B cell (primary cell): Measurements from ENCODE around the gene SEZ6L2. TPM values are rescaled to one million over a fixed set of nuclear protein-coding genes. Genes with fewer than 3 reads are reported as not detected.

ENCODE experiments used
- ATAC-seq: fragments of 200-7000 bp; cut with Tn5 transposase; one replicate; pipeline ENCODE4 v1.10.0; 2021; ENCODE audit warnings: low read depth, mild to moderate bottlenecking, moderate number of reproducible peaks, moderate library complexity
- CTCF ChIA-PET: fragments of 350-600 bp; sonication (Branson Sonifier 250); formaldehyde crosslinking; loops from one replicate; lab custom pipeline; 2021; ENCODE audit warnings: antibody characterized with exemption, inconsistent platforms; lab: Charles Lee
- POLR2A ChIA-PET: fragments of 350-600 bp; sonication (Branson Sonifier 250); formaldehyde crosslinking; loops from one replicate; lab custom pipeline; 2021; ENCODE audit warnings: antibody characterized with exemption; lab: Charles Lee
- DNase-seq: peaks from one replicate; pipeline ENCODE4 v3.0.0; 2013
- H2AFZ ChIP-seq: 2 replicates; pipeline ENCODE4 v1.6.1; 2012; ENCODE audit warnings: mild to moderate bottlenecking, low read depth, low read length; ENCODE audit not compliant: insufficient read depth, poor library complexity, severe bottlenecking
- H3K27ac ChIP-seq, 2 donors: 1 replicate in 1 of 2; 2 replicates in 1 of 2; pipeline ENCODE4 v1.5.1; 2012 to 2013; ENCODE audit warnings: low read length in 2 of 2, mild to moderate bottlenecking in 2 of 2, moderate library complexity in 1 of 2
- H3K27me3 ChIP-seq, 4 experiments: fragments of 200-600 bp in 1 of 4; sonication (generic) in 1 of 4; replicated peaks in 1 of 4; 1 replicate in 2 of 4; 2 replicates in 2 of 4; pipeline versions ENCODE4 v1.6.1 to v1.7.0; 2013 to 2016; ENCODE audit warnings: low read length in 3 of 4, mild to moderate bottlenecking in 2 of 4, mixed read lengths in 1 of 4, moderate library complexity in 1 of 4; ENCODE audit not compliant: insufficient read depth in 4 of 4, control insufficient read depth in 3 of 4; ENCODE audit errors: control extremely low read depth in 1 of 4
- H3K36me3 ChIP-seq, 2 experiments: replicated peaks in 1 of 2; 1 replicate in 1 of 2; 2 replicates in 1 of 2; pipeline versions ENCODE4 v1.6.1 to v1.7.1; 2013; ENCODE audit warnings: low read length in 1 of 2; ENCODE audit not compliant: insufficient read depth in 2 of 2, control insufficient read depth in 1 of 2; ENCODE audit errors: control extremely low read depth in 1 of 2, extremely low read depth in 1 of 2
- H3K4me1 ChIP-seq, 2 donors: fragments of 200-600 bp in 1 of 2; sonication (generic) in 1 of 2; 1 replicate in 1 of 2; 2 replicates in 1 of 2; pipeline versions ENCODE4 v1.5.1 to v1.6.1; 2013 to 2017; ENCODE audit warnings: low read length in 2 of 2; ENCODE audit not compliant: control insufficient read depth in 2 of 2, insufficient read depth in 2 of 2
- H3K4me2 ChIP-seq: replicated peaks from 2 replicates; pipeline ENCODE3; 2012; ENCODE audit warnings: mild to moderate bottlenecking, low read depth, low read length; ENCODE audit not compliant: poor library complexity, severe bottlenecking
- H3K4me3 ChIP-seq, 5 experiments: fragments of 200-600 bp in 1 of 5; sonication (generic) in 1 of 5; 1 replicate in 3 of 5; 2 replicates in 2 of 5; pipeline versions ENCODE4 v1.5.1 to v1.7.0; 2011 to 2016; ENCODE audit warnings: low read length in 4 of 5, mild to moderate bottlenecking in 4 of 5, low read depth in 2 of 5, control low read depth in 1 of 5, moderate library complexity in 1 of 5; ENCODE audit not compliant: insufficient read depth in 1 of 5; ENCODE audit errors: control extremely low read depth in 1 of 5, extremely low read depth in 1 of 5
- H3K79me2 ChIP-seq: fragments of 200-600 bp; sonication (generic); one replicate; pipeline ENCODE4 v1.6.0; 2016; ENCODE audit warnings: low read length; ENCODE audit not compliant: control insufficient read depth, insufficient read depth
- H3K9ac ChIP-seq: fragments of 200-600 bp; sonication (generic); 2 replicates; pipeline ENCODE4 v1.6.1; 2017; ENCODE audit warnings: mild to moderate bottlenecking, low read length, moderate library complexity
- H3K9me3 ChIP-seq, 3 donors: one replicate each; pipeline versions ENCODE4 v1.6.1 to v1.7.1; 2013; ENCODE audit warnings: low read length in 2 of 3; ENCODE audit not compliant: control insufficient read depth in 2 of 3, insufficient read depth in 1 of 3; ENCODE audit errors: control extremely low read depth in 1 of 3
- H4K20me1 ChIP-seq: 2 replicates; pipeline ENCODE4 v1.6.0; 2012; ENCODE audit warnings: mild to moderate bottlenecking, low read length; ENCODE audit not compliant: insufficient read depth, control insufficient read depth, poor library complexity, severe bottlenecking
- H3K27ac Mint-ChIP-seq: one replicate; pipeline ENCODE4 v1.8.0; 2021; ENCODE audit warnings: mixed read lengths
- H3K27me3 Mint-ChIP-seq: one replicate; pipeline ENCODE4 v1.8.0; 2021; ENCODE audit warnings: mixed read lengths
- H3K4me1 Mint-ChIP-seq: one replicate; pipeline ENCODE4 v1.8.0; 2021; ENCODE audit warnings: mixed read lengths
- H3K4me3 Mint-ChIP-seq: one replicate; pipeline ENCODE4 v1.8.0; 2021; ENCODE audit warnings: mixed read lengths
- H3K9me3 Mint-ChIP-seq: one replicate; pipeline ENCODE4 v1.8.0; 2022; ENCODE audit warnings: mixed read lengths; ENCODE audit not compliant: insufficient read depth
- EZH2 ChIP-seq: IDR thresholded peaks from 2 replicates; pipeline ENCODE4 v1.6.1; 2012; ENCODE audit warnings: borderline replicate concordance, low read depth, mild to moderate bottlenecking, moderate library complexity, low read length; ENCODE audit not compliant: insufficient read depth, poor library complexity, severe bottlenecking
- WGBS: methylation state at CpG from one replicate; pipeline ENCODE4 v1.1.5; 2013; ENCODE audit warnings: missing lambda C conversion rate; ENCODE audit not compliant: insufficient coverage; 5-methylcytosine and 5-hydroxymethylcytosine counted together
- intact Hi-C: fragments of 100-400 bp; cut with micrococcal nuclease; formaldehyde crosslinking; loops from one replicate; pipeline ENCODE4 v1.10.0; 2022
- polyA plus RNA-seq: library from polyadenylated mRNA; depleted of rRNA; stranded (reverse); fragments of >200 nt; gene quantifications from 2 replicates; pipeline ENCODE4 v1.2.3, GENCODE V29; 2012
- total RNA-seq, 2 donors: library from RNA; stranded (reverse); fragments of 120-200 nt in 1 of 2; gene quantifications; 1 replicate in 1 of 2; 2 replicates in 1 of 2; pipeline versions ENCODE4 v1.2.3 to v1.2.4, GENCODE V29; 2013 to 2022
- TF ChIP-seq, protein P1 (sequence below): fragments of 200-600 bp; IDR thresholded peaks from one replicate; pipeline ENCODE4 v1.8.0; 2022; ENCODE audit warnings: antibody characterized with exemption, mild to moderate bottlenecking

SEZ6L2 gene
- total and polyA plus RNA-seq, 2 donors (not counting 1 experiment from before 2014, with no cell fraction given): 0.10 TPM; not detected in 1

GRCh38 chr16:29841631-29842030, 57.7 kb downstream of the SEZ6L2 start:
- Mint-ChIP-seq H3K27ac (no peak overlapping the region), H3K4me1 (no peaks in the 10 kb centered on the region), H3K27me3 (no peaks in the 10 kb centered on the region), H3K4me3 (no peak overlapping the region), H3K9me3 (no peaks in the 10 kb centered on the region)
- Histone ChIP-seq H2AFZ (no peak overlapping the region), H4K20me1 (no peaks in the 10 kb centered on the region), H3K36me3 (peaks cover 1 to 56% of the 10 kb centered on the region in 2 experiments), H3K79me2 (no peaks in the 10 kb centered on the region), H3K27ac (no peak overlapping the region), H3K9me3 (no peaks in the 10 kb centered on the region), H3K27me3 (no peaks in the 10 kb centered on the region), H3K4me1 (no peaks in the 10 kb centered on the region), H3K4me3 (no peak overlapping the region), H3K4me2 (no peak overlapping the region), H3K9ac (no peak overlapping the region)
- intact Hi-C loops: no loop called here
- ATAC-seq: no peak
- WGBS: 95% methylated on average over 20 of the region's 23 CpGs
- ChIA-PET CTCF (interaction anchor here (1.5 kb wide), 1 partner anchor 132 kb away, joined by 3 read pairs; no protein-coding TSS in a partner anchor), POLR2A (no interaction called here)
- DNase-seq: no peak
- TF ChIP-seq, protein P1, sequence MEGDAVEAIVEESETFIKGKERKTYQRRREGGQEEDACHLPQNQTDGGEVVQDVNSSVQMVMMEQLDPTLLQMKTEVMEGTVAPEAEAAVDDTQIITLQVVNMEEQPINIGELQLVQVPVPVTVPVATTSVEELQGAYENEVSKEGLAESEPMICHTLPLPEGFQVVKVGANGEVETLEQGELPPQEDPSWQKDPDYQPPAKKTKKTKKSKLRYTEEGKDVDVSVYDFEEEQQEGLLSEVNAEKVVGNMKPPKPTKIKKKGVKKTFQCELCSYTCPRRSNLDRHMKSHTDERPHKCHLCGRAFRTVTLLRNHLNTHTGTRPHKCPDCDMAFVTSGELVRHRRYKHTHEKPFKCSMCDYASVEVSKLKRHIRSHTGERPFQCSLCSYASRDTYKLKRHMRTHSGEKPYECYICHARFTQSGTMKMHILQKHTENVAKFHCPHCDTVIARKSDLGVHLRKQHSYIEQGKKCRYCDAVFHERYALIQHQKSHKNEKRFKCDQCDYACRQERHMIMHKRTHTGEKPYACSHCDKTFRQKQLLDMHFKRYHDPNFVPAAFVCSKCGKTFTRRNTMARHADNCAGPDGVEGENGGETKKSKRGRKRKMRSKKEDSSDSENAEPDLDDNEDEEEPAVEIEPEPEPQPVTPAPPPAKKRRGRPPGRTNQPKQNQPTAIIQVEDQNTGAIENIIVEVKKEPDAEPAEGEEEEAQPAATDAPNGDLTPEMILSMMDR: no peak
- TF ChIP-seq EZH2: no peak

- Histone ChIP-seq H3K9me3 (no peaks in the 10 kb centered on the region), H3K9ac (no peak overlapping the region), H2AFZ (no peak overlapping the region), H3K79me2 (no peaks in the 10 kb centered on the region), H3K4me1 (no peaks in the 10 kb centered on the region), H3K27ac (no peak overlapping the region), H4K20me1 (no peaks in the 10 kb centered on the region), H3K36me3 (peaks cover 1 to 55% of the 10 kb centered on the region in 2 experiments), H3K4me2 (no peak overlapping the region), H3K27me3 (no peaks in the 10 kb centered on the region), H3K4me3 (no peak overlapping the region)
- ATAC-seq: no peak
- DNase-seq: no peak
- Mint-ChIP-seq H3K27ac (no peak overlapping the region), H3K4me1 (no peaks in the 10 kb centered on the region), H3K4me3 (no peak overlapping the region), H3K27me3 (no peaks in the 10 kb centered on the region), H3K9me3 (no peaks in the 10 kb centered on the region)
- no peak for TF ChIP-seq EZH2
- TF ChIP-seq, protein P1: no peak
- WGBS: 98% methylated on average over 9 of the region's 10 CpGs
- CTCF ChIA-PET: interaction anchor here (1.2 kb wide), 1 partner anchor 10 kb away, joined by 4 read pairs; no protein-coding TSS in a partner anchor
- intact Hi-C loops: no loop called here
- POLR2A ChIA-PET: interaction anchor here (0.8 kb wide), 1 partner anchor 20 kb away, joined by 3 read pairs; no protein-coding TSS in a partner anchor
Measured at GRCh38 chr16:29840240-29840639, 59.1 kb downstream of the SEZ6L2 start.
